Subcutaneous adipose tissue (tissue), 4 donors: Measurements from ENCODE around the gene SPIRE1. TPM values are rescaled to one million over a fixed set of nuclear protein-coding genes. Genes with fewer than 3 reads are reported as not detected.

ENCODE experiments used
- CTCF ChIP-seq: fragments of 450-650 bp; IDR thresholded peaks from one replicate; pipeline ENCODE4 v1.5.1; 2016; ENCODE audit warnings: low read depth, mild to moderate bottlenecking, control low read depth, antibody characterized with exemption, moderate library complexity
- total RNA-seq, 4 donors: library from RNA; depleted of rRNA; stranded (reverse); fragments of >200 nt; gene quantifications; one replicate each; pipeline ENCODE4 v1.1.0, GENCODE V29; 2016

Gene SPIRE1
- total RNA-seq, 4 donors from 2014 or later, result 25.3 to 32.8 (median 27.9) TPM

GRCh38 chr18:12556946-12557806 lies 100.7 kb downstream of the SPIRE1 start:
- TF ChIP-seq CTCF, result no peak

GRCh38 chr18:12554796-12555388 lies 103.0 kb downstream of the SPIRE1 start:
- no peak for TF ChIP-seq CTCF

- TF ChIP-seq CTCF, result no peak
These were observed 105.0 kb downstream of the SPIRE1 start for GRCh38 chr18:12552879-12553242.

GRCh38 chr18:12543697-12544096 lies 114.2 kb downstream of the SPIRE1 start:
- no peak for TF ChIP-seq CTCF

- no peak for TF ChIP-seq CTCF
These were observed 117.2 kb downstream of the SPIRE1 start for GRCh38 chr18:12540751-12541150.

GRCh38 chr18:12534820-12535219 lies 123.1 kb downstream of the SPIRE1 start:
- TF ChIP-seq CTCF, result no peak

GRCh38 chr18:12532661-12533060 lies 125.2 kb downstream of the SPIRE1 start:
- no peak for TF ChIP-seq CTCF
